ENCODE data around the gene COA1. TPM values are rescaled to one million over a fixed set of nuclear protein-coding genes. Genes with fewer than 3 reads are reported as not detected.
A peak's percentile ranks its signal among the peaks of the same experiment; 100 is the strongest.

Gene COA1
- total RNA-seq, 4 donors from 2014 or later = 31.8 to 53.2 (median 39.8) TPM

GRCh38 chr7:43593010-43593409, 136.3 kb downstream of the COA1 start:
- DNase-seq = no peak
- in situ Hi-C loops (cut with MboI; ENCODE audit: low pct_ligation_motif_present in 1 of 4, low pct_unique_long_range_greater_than_20kb in 1 of 4, low sequenced_read_pairs in 3 of 4) = loop anchor here in 2 of 4 donors (25.0 kb wide), 1 partner anchor 244 kb away; no protein-coding TSS in a partner anchor
- peaks cover 7 to 59% (median 38%) of the 10 kb centered on the region in 4 donors for H3K4me1 ChIP-seq
- no peaks in the 10 kb centered on the region for H3K9me3 ChIP-seq
- H3K27me3 ChIP-seq = no peaks in the 10 kb centered on the region
- H3K36me3 ChIP-seq = peaks cover 0 to 19% (median 7%) of the 10 kb centered on the region in 4 donors
- WGBS, 2 donors (ENCODE audit: low coverage in 1 of 2) = 100% methylated on average over 1 of the region's 1 CpG
- TF ChIP-seq POLR2AphosphoS5 (IDR thresholded peaks at IDR 0.05) (no peak), EP300 (IDR thresholded peaks at IDR 0.05; ENCODE audit: low read depth) (no peak), POLR2A (IDR thresholded peaks at IDR 0.05) (no peak)
- TF ChIP-seq, protein P1, sequence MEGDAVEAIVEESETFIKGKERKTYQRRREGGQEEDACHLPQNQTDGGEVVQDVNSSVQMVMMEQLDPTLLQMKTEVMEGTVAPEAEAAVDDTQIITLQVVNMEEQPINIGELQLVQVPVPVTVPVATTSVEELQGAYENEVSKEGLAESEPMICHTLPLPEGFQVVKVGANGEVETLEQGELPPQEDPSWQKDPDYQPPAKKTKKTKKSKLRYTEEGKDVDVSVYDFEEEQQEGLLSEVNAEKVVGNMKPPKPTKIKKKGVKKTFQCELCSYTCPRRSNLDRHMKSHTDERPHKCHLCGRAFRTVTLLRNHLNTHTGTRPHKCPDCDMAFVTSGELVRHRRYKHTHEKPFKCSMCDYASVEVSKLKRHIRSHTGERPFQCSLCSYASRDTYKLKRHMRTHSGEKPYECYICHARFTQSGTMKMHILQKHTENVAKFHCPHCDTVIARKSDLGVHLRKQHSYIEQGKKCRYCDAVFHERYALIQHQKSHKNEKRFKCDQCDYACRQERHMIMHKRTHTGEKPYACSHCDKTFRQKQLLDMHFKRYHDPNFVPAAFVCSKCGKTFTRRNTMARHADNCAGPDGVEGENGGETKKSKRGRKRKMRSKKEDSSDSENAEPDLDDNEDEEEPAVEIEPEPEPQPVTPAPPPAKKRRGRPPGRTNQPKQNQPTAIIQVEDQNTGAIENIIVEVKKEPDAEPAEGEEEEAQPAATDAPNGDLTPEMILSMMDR (IDR thresholded peaks at IDR 0.05) = no peak
- H3K4me3 ChIP-seq = no peak overlapping the region
- intact Hi-C loops (cut with DNase I; ENCODE audit: low total_unique reads) = no loop called here
- H3K27ac ChIP-seq = peak overlapping the region in 1 of 4 donors; percentile 18

DNA sequence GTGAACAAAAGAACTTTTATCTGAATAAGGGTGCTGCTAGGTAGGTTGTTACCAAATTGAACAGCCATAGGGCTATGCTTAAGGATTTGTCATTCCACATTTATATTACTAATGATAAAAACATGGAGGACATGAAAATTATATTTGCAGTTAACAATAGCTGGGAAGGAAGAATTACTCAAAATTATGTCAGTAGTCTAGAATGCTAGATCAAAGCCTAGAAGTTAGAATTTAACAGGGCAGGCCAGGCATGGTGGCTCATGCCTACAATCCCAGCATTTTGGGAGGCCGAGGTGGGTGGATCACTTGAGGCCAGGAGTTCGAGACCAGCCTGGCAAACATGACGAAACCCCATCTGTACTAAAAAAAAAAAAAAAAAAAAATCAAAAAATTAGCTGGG, 137.0 kb downstream of the COA1 start:
- intact Hi-C loops (cut with DNase I; ENCODE audit: low total_unique reads) = no loop called here
- H3K9me3 ChIP-seq = no peaks in the 10 kb centered on the region
- WGBS, 2 donors (ENCODE audit: low coverage in 1 of 2) = 82 to 86% methylated on average over 1 to 3 of the region's 3 CpGs
- no peak overlapping the region for H3K4me3 ChIP-seq
- peak overlapping the region; percentile 42 to 74 (median 56) for H3K27ac ChIP-seq
- TF ChIP-seq EP300 (IDR thresholded peaks at IDR 0.05; ENCODE audit: low read depth) (no peak), POLR2AphosphoS5 (IDR thresholded peaks at IDR 0.05) (no peak), POLR2A (IDR thresholded peaks at IDR 0.05) (no peak)
- TF ChIP-seq, protein P1 (IDR thresholded peaks at IDR 0.05) = no peak
- peaks cover 7 to 66% (median 41%) of the 10 kb centered on the region in 4 donors for H3K4me1 ChIP-seq
- no peaks in the 10 kb centered on the region for H3K27me3 ChIP-seq
- no peak for DNase-seq
- in situ Hi-C loops (cut with MboI; ENCODE audit: low pct_ligation_motif_present in 1 of 4, low pct_unique_long_range_greater_than_20kb in 1 of 4, low sequenced_read_pairs in 3 of 4) = loop anchor here in 2 of 4 donors (25.0 kb wide), 1 partner anchor 245 kb away; no protein-coding TSS in a partner anchor
- H3K36me3 ChIP-seq = peaks cover 0 to 12% (median 4%) of the 10 kb centered on the region in 4 donors

GRCh38 chr7:43591558-43592180, 137.7 kb downstream of the COA1 start:
- in situ Hi-C loops (cut with MboI; ENCODE audit: low pct_ligation_motif_present in 1 of 4, low pct_unique_long_range_greater_than_20kb in 1 of 4, low sequenced_read_pairs in 3 of 4) = loop anchor here in 2 of 4 donors (25.0 kb wide), 1 partner anchor 246 kb away; no protein-coding TSS in a partner anchor
- H3K27me3 ChIP-seq = no peaks in the 10 kb centered on the region
- H3K4me1 ChIP-seq = peaks cover 7 to 68% (median 44%) of the 10 kb centered on the region in 4 donors
- no peaks in the 10 kb centered on the region for H3K9me3 ChIP-seq
- H3K27ac ChIP-seq = peak overlapping the region; percentile 49 to 74 (median 64)
- WGBS, 2 donors (ENCODE audit: low coverage in 1 of 2) = 28 to 30% methylated on average over 4 of the region's 4 CpGs
- H3K4me3 ChIP-seq = no peak overlapping the region
- DNase-seq = no peak
- intact Hi-C loops (cut with DNase I; ENCODE audit: low total_unique reads) = no loop called here
- TF ChIP-seq POLR2A (IDR thresholded peaks at IDR 0.05) (no peak), POLR2AphosphoS5 (IDR thresholded peaks at IDR 0.05) (peak in 1 of 3 donors; percentile 15), EP300 (IDR thresholded peaks at IDR 0.05; ENCODE audit: low read depth) (no peak)
- TF ChIP-seq, protein P1 (IDR thresholded peaks at IDR 0.05) = no peak
- peaks cover 0 to 7% (median 3%) of the 10 kb centered on the region in 4 donors for H3K36me3 ChIP-seq

GRCh38 chr7:43590862-43591557, 138.3 kb downstream of the COA1 start:
- intact Hi-C loops (cut with DNase I; ENCODE audit: low total_unique reads) = no loop called here
- Histone ChIP-seq H3K36me3 (peaks cover 0 to 5% (median 0%) of the 10 kb centered on the region in 4 donors), H3K9me3 (no peaks in the 10 kb centered on the region), H3K27ac (peak overlapping the region; percentile 49 to 74 (median 64)), H3K4me1 (peaks cover 7 to 68% (median 49%) of the 10 kb centered on the region in 4 donors), H3K4me3 (no peak overlapping the region), H3K27me3 (no peaks in the 10 kb centered on the region)
- TF ChIP-seq, protein P1 (IDR thresholded peaks at IDR 0.05) = no peak
- no peak for TF ChIP-seq POLR2A (IDR thresholded peaks at IDR 0.05)
- no peak for TF ChIP-seq EP300 (IDR thresholded peaks at IDR 0.05; ENCODE audit: low read depth)
- TF ChIP-seq POLR2AphosphoS5 (IDR thresholded peaks at IDR 0.05) = no peak
- in situ Hi-C loops (cut with MboI; ENCODE audit: low pct_ligation_motif_present in 1 of 4, low pct_unique_long_range_greater_than_20kb in 1 of 4, low sequenced_read_pairs in 3 of 4) = loop anchor here in 2 of 4 donors (25.0 kb wide), 1 partner anchor 246 kb away; no protein-coding TSS in a partner anchor
- 48 to 49% methylated on average over 2 of the region's 2 CpGs for WGBS, 2 donors (ENCODE audit: low coverage in 1 of 2)
- DNase-seq = no peak
